Hematopoietic multipotent progenitor cell treated with erythropoietin and hydrocortisone succinate and interleukin-3 and kit ligand, for 17 days (in vitro differentiated cells): ENCODE results near the gene AFAP1L1.

Experiments used
- DNase-seq: peaks from one replicate; pipeline ENCODE4 v3.0.0-alpha.2; 2015; ENCODE audit warnings: low spot score

The AFAP1L1 gene

DNA sequence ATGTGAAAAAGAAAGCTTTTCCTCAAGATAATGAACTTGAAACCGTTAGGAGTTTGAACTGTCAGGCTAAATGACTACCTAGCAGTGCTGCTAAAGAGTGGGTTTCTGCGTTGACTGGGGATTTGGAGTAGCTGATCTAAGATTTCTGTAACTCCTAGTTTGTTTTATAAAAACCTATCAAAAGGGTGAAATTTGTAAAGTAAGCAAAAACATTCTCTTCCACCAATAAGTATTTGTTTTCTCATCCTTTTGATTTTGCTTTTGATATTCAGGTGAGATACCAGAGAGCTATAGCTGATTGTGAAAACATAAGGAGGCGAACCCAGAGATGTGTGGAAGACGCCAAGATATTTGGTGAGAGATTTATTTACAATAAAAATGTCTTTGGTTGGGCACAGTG is 77.7 kb downstream of the AFAP1L1 start:
- DNase-seq: no peak

- DNase-seq: no peak
Measured at GRCh38 chr5:149352169-149352568, 80.5 kb downstream of the AFAP1L1 start.

GRCh38 chr5:149353911-149354310 is 82.3 kb downstream of the AFAP1L1 start:
- DNase-seq: no peak

GRCh38 chr5:149355688-149356087 is 84.0 kb downstream of the AFAP1L1 start:
- no peak for DNase-seq

DNA sequence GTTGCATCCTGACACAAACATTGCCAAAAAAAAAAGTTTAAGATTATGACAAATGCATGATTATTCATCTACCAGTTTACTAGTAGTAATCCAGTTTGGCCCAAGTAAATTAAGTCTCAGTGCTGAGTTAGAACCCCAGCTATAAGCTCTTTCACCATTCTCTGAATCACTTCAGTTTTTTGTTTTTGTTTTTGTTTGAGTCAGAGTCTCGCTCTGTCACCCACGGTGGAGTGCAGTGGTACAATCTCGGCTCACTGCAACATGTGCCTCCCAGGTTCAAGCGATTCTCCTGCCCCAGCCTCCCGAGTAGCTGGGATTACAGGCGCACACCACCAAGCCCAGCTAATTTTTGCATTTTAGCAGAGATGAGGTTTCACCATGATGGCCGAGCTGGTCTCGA is 84.7 kb downstream of the AFAP1L1 start:
- no peak for DNase-seq

DNA sequence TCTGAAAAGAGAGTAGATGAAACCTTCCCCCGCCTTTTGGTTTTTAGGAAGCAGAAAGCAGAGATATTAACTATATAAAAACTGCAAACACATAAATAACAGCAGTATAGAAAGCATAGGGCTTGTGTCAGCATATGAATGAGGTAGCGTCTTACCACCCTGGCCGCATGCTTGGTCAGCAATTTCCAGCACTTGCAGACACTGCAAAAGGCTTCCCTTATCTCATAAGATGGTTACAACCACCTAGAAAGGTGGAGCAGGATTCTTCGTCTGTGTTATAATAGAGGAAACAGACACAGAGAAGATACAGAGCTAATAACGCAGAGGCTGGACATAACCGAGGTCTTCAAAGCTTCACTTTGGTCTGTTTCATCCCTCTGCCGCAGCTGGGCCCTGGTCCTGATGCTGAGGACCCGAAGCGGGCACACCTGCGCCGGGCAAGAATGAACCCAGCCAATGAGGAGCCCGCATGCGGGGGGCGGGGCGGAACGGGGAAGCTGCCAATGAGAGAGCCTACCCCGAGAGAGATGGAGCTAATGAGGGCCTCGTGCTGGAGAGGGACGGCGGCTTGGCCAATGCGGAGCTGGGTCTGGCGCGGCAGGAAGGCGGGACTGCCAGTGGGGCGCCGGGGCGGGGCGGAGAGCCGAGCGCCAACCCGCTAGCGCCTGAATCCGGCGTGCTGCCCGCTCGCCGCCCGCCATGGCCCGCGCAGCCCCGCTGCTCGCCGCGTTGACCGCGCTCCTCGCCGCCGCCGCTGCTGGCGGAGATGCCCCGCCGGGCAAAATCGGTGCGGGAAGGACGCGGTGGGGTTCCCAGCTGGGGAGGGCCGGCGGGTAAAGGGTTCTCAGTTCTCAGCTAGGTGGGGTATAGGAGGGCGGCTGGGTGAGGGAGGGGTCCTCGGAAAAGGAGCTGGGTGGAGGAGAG is 86.0 kb downstream of the AFAP1L1 start, which contains the start of gene PCYOX1L:
TSS of gene PCYOX1L (plus strand) at position 677 of the 924 bp plus-strand sequence. CDS start at position 700, 23 bp downstream.
- DNase-seq: peak; percentile 93

DNA sequence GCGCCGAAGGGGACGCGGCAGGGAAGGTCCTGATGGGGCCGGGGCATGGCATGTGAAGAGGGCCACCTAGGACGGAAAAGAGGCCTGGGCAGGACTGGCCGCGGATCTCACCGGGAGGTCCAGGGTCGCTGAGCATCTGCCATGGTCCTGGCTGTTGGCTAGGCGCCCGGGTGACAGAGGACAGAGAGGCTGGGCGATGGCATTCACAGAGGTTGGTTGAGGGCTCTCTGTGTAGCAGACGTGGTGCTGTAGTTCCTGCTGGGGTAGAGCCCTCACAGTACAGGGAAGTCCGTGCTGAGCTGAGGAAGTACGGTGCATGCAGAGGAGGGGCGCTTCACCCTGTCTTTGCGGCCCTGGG is 86.6 kb downstream of the AFAP1L1 start:
- no peak for DNase-seq

DNA sequence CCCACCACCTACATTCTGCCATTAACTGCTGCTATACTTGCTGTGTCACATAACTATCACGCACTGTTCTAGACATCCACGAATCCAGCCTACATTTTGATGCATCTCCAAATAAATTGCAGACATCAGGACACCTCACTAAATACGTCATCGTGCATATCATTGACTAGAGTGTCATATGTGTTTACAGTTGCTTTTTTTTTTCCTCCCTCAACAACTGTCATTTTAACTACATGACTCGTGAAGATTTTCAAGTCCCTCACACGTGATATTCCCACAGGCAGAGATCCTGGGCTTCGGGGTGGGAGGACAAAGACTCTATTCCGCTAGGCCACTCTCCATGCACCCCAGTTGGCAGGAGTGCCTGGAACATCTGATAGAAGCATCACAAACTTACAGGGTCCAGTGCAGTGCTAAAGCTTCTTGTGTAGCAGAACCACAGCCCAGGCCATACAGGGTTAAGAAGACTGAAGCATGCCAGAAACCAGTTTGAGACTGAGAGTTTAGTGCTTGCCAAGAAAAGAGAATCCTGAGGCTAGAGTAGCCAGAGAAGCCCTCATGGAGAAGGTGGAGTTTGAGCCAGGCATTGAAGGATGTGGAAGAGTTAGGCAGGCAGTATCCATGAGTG is 87.3 kb downstream of the AFAP1L1 start:
- peak; percentile 10 for DNase-seq

GRCh38 chr5:149360272-149360671 is 88.6 kb downstream of the AFAP1L1 start:
- no peak for DNase-seq

DNA sequence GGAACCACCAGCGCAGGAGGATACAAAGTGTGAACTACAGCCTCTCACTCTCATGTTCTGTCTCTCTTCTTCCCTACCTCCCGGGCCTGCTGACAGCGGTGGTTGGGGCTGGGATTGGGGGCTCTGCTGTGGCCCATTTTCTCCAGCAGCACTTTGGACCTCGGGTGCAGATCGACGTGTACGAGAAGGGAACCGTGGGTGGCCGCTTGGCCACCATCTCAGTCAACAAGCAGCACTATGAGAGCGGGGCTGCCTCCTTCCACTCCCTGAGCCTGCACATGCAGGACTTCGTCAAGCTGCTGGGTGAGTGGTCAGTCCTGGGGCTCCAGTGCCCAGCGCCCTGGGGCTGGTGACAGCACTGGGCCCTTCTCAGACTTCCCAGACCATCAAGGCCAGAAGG is 90.9 kb downstream of the AFAP1L1 start:
- no peak for DNase-seq

- no peak for DNase-seq
Measured at GRCh38 chr5:149363358-149363757, 91.7 kb downstream of the AFAP1L1 start.

- DNase-seq: no peak
Measured at GRCh38 chr5:149363936-149364335, 92.3 kb downstream of the AFAP1L1 start.

DNA sequence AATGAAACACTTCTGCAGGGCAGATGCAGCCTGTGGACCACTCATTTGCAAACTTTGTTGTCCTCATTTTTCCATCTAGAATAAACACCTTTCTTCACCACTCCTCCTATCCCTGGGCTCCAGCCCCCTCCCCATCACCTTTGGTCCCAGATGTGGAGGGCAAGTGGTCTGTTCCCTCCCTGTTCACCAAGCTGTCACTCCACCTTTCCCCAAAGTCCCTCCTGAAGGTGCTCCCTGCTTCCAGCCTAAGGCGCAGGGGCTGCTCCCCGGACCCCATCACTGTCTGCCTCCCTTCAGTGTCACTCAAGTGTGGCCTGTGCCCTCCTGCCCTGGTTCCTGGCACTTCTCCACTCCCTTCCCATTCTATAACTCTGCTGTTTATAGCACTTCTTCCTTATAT is 93.1 kb downstream of the AFAP1L1 start:
- DNase-seq: no peak

DNA sequence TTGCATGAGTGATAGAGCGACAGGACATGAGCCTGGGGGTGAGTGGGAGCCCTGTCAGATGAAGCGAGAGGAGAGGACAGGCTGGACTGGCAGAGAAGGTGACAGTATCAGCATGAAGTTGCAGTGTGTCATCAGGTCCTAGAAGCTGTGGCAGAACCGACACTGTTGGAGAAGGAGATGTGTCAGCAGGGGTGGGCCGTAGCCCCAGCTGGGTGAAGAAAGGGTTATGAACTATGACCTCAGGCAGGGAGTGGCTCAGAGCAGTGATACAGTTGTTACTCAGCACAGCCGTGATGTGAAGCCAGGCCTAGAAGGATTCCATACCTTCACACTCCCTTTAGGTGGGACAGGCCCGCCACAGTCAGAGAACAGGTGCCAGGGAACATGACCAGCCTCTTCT is 93.8 kb downstream of the AFAP1L1 start:
- DNase-seq: no peak

- DNase-seq: peak; percentile 14
Measured at GRCh38 chr5:149366169-149366729, 94.6 kb downstream of the AFAP1L1 start.

GRCh38 chr5:149367249-149367971 is 95.8 kb downstream of the AFAP1L1 start:
- peak; percentile 75 for DNase-seq

- DNase-seq: no peak
Measured at GRCh38 chr5:149367972-149368645, 96.5 kb downstream of the AFAP1L1 start.

GRCh38 chr5:149370878-149371277 is 99.2 kb downstream of the AFAP1L1 start:
- DNase-seq: no peak

- DNase-seq: peak; percentile 74
Measured at GRCh38 chr5:149371296-149371962, 99.8 kb downstream of the AFAP1L1 start.

DNA sequence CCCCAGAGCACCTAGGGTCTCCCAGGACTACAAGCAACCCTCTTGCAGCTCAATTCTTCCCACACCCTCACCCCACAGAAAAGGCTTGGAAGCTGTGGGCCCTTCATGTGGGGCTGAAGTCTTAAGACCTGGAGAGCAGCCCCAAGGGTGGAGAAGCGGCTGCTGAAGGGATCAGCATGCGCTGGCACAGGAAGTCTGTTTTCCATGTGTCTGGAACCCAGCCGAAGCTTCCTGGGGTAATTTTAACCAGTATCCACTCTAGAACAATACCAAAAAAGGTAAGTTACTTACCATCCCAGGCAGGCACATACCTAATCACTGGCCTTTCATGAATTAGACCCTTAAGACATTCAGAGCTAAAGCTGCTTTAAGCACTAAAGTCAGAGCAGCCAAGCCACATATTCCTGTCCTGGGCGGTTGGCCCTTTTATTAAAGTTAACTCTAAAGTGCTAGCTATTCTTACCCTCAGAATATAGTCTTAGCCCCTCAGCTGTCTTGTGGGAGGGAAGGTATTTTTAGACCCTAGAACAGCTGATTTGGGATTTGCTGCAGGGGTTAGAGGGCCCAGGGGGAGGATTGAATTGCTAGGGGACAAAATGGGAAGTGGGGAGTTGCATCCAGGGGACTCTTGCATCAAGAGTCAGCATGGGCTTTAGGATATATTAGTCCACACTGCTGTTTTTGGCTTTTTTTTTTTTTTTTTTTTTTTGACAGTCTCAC is 100.6 kb downstream of the AFAP1L1 start:
- no peak for DNase-seq

GRCh38 chr5:149372932-149373331 is 101.3 kb downstream of the AFAP1L1 start:
- no peak for DNase-seq
